ENCODE results near the gene SHISA8. TPM values are rescaled to one million over a fixed set of nuclear protein-coding genes. Genes with fewer than 3 reads are reported as not detected.

Gene SHISA8
- total RNA-seq, 1 experiment from 2014 or later: 2.4 TPM

DNA sequence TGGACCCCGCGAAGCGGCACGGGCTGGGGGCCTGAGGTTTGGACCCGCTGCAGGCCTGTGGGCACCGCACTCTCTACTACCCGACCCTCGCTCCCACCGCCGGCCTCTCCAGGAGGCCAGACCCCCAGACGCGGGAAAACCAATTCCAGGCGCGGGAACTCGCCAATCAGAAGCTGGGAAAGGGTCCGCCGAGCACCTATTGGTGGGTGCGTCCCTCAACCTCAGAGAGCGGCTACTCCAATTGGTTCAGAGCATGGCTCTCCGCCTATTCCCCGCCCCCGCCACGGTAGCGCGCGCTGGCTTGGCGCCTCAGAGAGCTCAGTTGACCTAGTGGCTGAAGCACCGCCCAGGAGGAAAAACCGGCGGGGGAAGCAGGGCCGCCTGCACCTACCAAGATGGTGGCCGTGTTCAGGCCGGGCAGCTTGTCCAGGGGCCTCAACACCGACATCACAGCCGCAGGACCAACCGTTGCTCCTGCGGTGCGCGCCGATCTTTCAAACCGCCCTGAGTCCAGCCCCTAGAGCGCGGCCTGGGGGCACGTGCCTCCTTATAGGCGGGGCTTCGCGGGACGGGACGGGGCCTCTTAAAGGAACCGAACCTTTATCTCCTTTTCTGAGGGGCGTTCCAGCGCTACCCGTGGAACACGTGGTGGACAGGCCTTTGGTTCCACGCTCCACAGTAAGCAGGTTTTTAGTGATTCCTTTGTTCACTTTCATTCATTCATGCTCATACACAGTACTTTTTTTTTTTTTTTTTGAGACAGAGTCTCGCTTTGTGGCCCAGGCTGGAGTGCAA is 32.0 kb upstream of the SHISA8 start, which contains the start of gene CENPM (continued):
- TF ChIP-seq, protein P1, sequence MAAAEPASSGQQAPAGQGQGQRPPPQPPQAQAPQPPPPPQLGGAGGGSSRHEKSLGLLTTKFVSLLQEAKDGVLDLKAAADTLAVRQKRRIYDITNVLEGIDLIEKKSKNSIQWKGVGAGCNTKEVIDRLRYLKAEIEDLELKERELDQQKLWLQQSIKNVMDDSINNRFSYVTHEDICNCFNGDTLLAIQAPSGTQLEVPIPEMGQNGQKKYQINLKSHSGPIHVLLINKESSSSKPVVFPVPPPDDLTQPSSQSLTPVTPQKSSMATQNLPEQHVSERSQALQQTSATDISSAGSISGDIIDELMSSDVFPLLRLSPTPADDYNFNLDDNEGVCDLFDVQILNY (CRISPR knock-in tag; IDR thresholded peaks at IDR 0.05): peak; percentile 97
- 0 out of 2 replicates have a peak, but pooled peaks have one; percentile 52 for TF ChIP-seq ATF6 (CRISPR knock-in tag; IDR thresholded peaks at IDR 0.05)
- no peak for TF ChIP-seq ZNF671 (CRISPR knock-in tag; IDR thresholded peaks at IDR 0.05)
- no peak for TF ChIP-seq RORB (CRISPR knock-in tag; IDR thresholded peaks at IDR 0.05)
- 0 out of 2 replicates have a peak, but pooled peaks have one; percentile 61 for TF ChIP-seq ESRRA (CRISPR knock-in tag; IDR thresholded peaks at IDR 0.05; ENCODE audit: borderline replicate concordance)
- TF ChIP-seq TEAD4 (CRISPR knock-in tag; IDR thresholded peaks at IDR 0.05): no peak
- TF ChIP-seq ZNF396 (CRISPR knock-in tag; IDR thresholded peaks at IDR 0.05; ENCODE audit: borderline replicate concordance): no peak
- TF ChIP-seq, protein P2, sequence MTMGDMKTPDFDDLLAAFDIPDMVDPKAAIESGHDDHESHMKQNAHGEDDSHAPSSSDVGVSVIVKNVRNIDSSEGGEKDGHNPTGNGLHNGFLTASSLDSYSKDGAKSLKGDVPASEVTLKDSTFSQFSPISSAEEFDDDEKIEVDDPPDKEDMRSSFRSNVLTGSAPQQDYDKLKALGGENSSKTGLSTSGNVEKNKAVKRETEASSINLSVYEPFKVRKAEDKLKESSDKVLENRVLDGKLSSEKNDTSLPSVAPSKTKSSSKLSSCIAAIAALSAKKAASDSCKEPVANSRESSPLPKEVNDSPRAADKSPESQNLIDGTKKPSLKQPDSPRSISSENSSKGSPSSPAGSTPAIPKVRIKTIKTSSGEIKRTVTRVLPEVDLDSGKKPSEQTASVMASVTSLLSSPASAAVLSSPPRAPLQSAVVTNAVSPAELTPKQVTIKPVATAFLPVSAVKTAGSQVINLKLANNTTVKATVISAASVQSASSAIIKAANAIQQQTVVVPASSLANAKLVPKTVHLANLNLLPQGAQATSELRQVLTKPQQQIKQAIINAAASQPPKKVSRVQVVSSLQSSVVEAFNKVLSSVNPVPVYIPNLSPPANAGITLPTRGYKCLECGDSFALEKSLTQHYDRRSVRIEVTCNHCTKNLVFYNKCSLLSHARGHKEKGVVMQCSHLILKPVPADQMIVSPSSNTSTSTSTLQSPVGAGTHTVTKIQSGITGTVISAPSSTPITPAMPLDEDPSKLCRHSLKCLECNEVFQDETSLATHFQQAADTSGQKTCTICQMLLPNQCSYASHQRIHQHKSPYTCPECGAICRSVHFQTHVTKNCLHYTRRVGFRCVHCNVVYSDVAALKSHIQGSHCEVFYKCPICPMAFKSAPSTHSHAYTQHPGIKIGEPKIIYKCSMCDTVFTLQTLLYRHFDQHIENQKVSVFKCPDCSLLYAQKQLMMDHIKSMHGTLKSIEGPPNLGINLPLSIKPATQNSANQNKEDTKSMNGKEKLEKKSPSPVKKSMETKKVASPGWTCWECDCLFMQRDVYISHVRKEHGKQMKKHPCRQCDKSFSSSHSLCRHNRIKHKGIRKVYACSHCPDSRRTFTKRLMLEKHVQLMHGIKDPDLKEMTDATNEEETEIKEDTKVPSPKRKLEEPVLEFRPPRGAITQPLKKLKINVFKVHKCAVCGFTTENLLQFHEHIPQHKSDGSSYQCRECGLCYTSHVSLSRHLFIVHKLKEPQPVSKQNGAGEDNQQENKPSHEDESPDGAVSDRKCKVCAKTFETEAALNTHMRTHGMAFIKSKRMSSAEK (CRISPR knock-in tag; IDR thresholded peaks at IDR 0.05; ENCODE audit: borderline replicate concordance): no peak
- no peak for TF ChIP-seq JUN (CRISPR knock-in tag; IDR thresholded peaks at IDR 0.05)
- no peak; the same call in none of the 2 replicates for TF ChIP-seq RELA (CRISPR knock-in tag; IDR thresholded peaks at IDR 0.05; ENCODE audit: borderline replicate concordance)
- peak; percentile 63; the same call in 1 of the 2 replicates for TF ChIP-seq NFE2L1 (CRISPR knock-in tag; IDR thresholded peaks at IDR 0.05)
- TF ChIP-seq USF1 (CRISPR knock-in tag; IDR thresholded peaks at IDR 0.05): peak; percentile 96
- TF ChIP-seq ELF4 (CRISPR knock-in tag; IDR thresholded peaks at IDR 0.05; ENCODE audit: low read depth): no peak
- TF ChIP-seq, protein P3, sequence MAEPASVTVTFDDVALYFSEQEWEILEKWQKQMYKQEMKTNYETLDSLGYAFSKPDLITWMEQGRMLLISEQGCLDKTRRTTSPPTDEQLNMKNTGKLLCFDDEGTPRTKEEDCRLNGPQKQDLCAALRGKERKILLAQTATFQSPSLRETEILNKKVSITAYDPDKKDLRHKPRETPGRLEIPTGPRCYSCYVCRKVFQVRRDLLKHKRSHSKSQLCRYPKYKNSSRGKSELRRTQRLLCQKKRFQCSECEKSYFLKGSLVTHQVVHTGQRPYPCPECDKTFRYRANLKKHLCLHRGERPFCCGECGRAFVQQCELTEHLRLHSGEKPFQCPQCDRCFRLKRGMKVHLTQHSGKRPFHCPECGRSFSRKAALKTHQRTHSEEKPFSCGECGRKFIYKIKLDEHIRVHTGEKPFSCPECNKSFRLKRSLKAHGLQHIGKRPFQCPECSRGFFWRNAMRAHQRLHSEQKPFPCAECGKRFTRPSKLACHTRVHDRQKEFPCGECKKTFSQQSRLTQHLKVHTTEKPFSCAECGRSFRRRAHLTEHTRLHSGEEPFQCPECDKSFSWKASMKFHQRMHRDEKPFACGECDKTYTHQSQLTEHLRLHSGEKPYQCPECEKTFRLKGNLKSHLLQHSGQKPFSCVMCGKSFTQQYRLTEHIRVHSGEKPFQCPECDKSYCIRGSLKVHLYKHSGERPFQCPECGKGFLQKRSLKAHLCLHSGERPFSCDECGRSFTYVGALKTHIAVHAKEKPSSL (CRISPR knock-in tag; conservative IDR thresholded peaks at IDR 0.05): no peak
- TF ChIP-seq FOXK1 (CRISPR knock-in tag; IDR thresholded peaks at IDR 0.05): peak; percentile 76
- TF ChIP-seq ZNF263 (CRISPR knock-in tag; IDR thresholded peaks at IDR 0.05; ENCODE audit: low read depth): no peak
- no peak for TF ChIP-seq IRF2 (CRISPR knock-in tag; IDR thresholded peaks at IDR 0.05; ENCODE audit: borderline replicate concordance, low read depth)
- TF ChIP-seq, protein P4, sequence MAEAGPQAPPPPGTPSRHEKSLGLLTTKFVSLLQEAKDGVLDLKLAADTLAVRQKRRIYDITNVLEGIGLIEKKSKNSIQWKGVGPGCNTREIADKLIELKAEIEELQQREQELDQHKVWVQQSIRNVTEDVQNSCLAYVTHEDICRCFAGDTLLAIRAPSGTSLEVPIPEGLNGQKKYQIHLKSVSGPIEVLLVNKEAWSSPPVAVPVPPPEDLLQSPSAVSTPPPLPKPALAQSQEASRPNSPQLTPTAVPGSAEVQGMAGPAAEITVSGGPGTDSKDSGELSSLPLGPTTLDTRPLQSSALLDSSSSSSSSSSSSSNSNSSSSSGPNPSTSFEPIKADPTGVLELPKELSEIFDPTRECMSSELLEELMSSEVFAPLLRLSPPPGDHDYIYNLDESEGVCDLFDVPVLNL (CRISPR knock-in tag; IDR thresholded peaks at IDR 0.05; ENCODE audit: borderline replicate concordance, low read depth): peak; percentile 73; the same call in 1 of the 2 replicates
- no peak for TF ChIP-seq MXD4 (CRISPR knock-in tag; IDR thresholded peaks at IDR 0.05; ENCODE audit: borderline replicate concordance)
- TF ChIP-seq NR3C1 (CRISPR knock-in tag; conservative IDR thresholded peaks at IDR 0.05; ENCODE audit: low read depth): no peak
- peak; percentile 61 for TF ChIP-seq ZBTB21 (CRISPR knock-in tag; IDR thresholded peaks at IDR 0.05; ENCODE audit: borderline replicate concordance)

Data from WTC11 (cell line).